Smooth muscle cell (in vitro differentiated cells): ENCODE data around the gene BMPR1B. TPM values are rescaled to one million over a fixed set of nuclear protein-coding genes. Genes with fewer than 3 reads are reported as not detected.

Experiments
- DNase-seq: peaks from one replicate; lab custom pipeline; 2025; ENCODE audit not compliant: unreplicated experiment; lab: John Stamatoyannopoulos, UW
- H2AFZ ChIP-seq: fragments of 200-600 bp; sonication (generic); 2 replicates; pipeline ENCODE4 v1.6.0; 2016; ENCODE audit warnings: antibody characterized with exemption, low read depth, mild to moderate bottlenecking
- H3F3A ChIP-seq: fragments of 200-600 bp; sonication (generic); 2 replicates; pipeline ENCODE4 v1.6.0; 2017; ENCODE audit warnings: antibody characterized with exemption, low read depth
- H3K27ac ChIP-seq: fragments of 200-600 bp; sonication (generic); 2 replicates; pipeline ENCODE4 v1.5.1; 2016; ENCODE audit warnings: low read depth, mild to moderate bottlenecking
- H3K27me3 ChIP-seq: fragments of 200-600 bp; sonication (generic); 2 replicates; pipeline ENCODE4 v1.6.1; 2016; ENCODE audit warnings: low read depth, mild to moderate bottlenecking
- H3K36me3 ChIP-seq: fragments of 200-600 bp; sonication (generic); 2 replicates; pipeline ENCODE4 v1.5.1; 2016; ENCODE audit warnings: low read depth
- H3K4me1 ChIP-seq: fragments of 200-600 bp; sonication (generic); 2 replicates; pipeline ENCODE4 v1.5.1; 2016; ENCODE audit warnings: low read depth
- H3K4me2 ChIP-seq: fragments of 200-600 bp; sonication (generic); 2 replicates; pipeline ENCODE4 v1.6.0; 2016; ENCODE audit warnings: mild to moderate bottlenecking
- H3K4me3 ChIP-seq: fragments of 200-600 bp; sonication (generic); 2 replicates; pipeline ENCODE4 v1.5.1; 2016; ENCODE audit warnings: mild to moderate bottlenecking
- H3K79me2 ChIP-seq: fragments of 200-600 bp; sonication (generic); 2 replicates; pipeline ENCODE4 v1.6.0; 2016; ENCODE audit warnings: low read depth, mild to moderate bottlenecking
- H3K9ac ChIP-seq: fragments of 200-600 bp; sonication (generic); 2 replicates; pipeline ENCODE4 v1.6.0; 2016; ENCODE audit warnings: low read depth
- H3K9me3 ChIP-seq: fragments of 200-600 bp; sonication (generic); replicated peaks from 2 replicates; pipeline ENCODE4 v1.5.1; 2016; ENCODE audit warnings: low read depth
- H4K20me1 ChIP-seq: fragments of 200-600 bp; sonication (generic); 2 replicates; pipeline ENCODE4 v1.6.0; 2016; ENCODE audit warnings: low read depth
- CTCF ChIP-seq: fragments of 200-600 bp; sonication (generic); IDR thresholded peaks from 2 replicates; pipeline ENCODE4 v1.5.1; 2017; ENCODE audit warnings: borderline replicate concordance, mild to moderate bottlenecking, antibody characterized with exemption; ENCODE audit not compliant: insufficient read depth, poor library complexity, severe bottlenecking
- WGBS: methylation state at CpG from one replicate; pipeline ENCODE4 v1.1.7; 2016; ENCODE audit warnings: low lambda C conversion rate; 5-methylcytosine and 5-hydroxymethylcytosine counted together
- polyA plus RNA-seq: library from polyadenylated mRNA; unstranded; fragments of >200 nt; fragmentation: Nextera tagmentation; extraction: Ambion mirVana; gene quantifications from 2 replicates; pipeline ENCODE4 v1.2.1, GENCODE V29; 2016
- total RNA-seq: library from RNA; depleted of rRNA; stranded (reverse); fragments of >200 nt; gene quantifications from 2 replicates; pipeline ENCODE4 v1.2.3, GENCODE V29; 2014

The BMPR1B gene
- total and polyA plus RNA-seq, 2 experiments from 2014 or later = 0.03 to 1.2 TPM

DNA sequence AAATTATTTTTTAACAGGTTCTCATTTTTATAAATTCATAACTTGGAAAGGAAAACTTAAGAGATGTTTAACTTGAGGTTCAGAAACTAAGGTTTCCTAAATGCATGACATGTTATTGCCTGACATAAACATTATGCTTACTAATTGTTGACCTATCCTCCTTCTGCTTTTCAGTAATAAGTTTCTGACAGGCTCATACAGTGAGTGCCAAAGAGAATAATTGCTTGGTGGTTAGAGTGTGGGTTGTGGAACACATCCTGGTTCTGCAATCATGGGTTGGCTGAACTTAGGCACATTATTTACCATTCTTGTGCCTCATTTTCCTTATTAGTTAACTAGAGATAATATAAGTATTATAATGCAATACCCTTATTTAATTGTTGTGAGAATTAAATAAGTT lies 56.5 kb downstream of the BMPR1B start:
- Histone ChIP-seq H3K27ac (no peak overlapping the region), H3K79me2 (no peaks in the 10 kb centered on the region), H3F3A (no peaks in the 10 kb centered on the region), H2AFZ (no peak overlapping the region), H3K4me2 (no peak overlapping the region), H3K27me3 (peaks cover 38% of the 10 kb centered on the region), H3K36me3 (no peaks in the 10 kb centered on the region), H3K4me3 (no peak overlapping the region), H3K9ac (no peak overlapping the region), H3K9me3 (no peaks in the 10 kb centered on the region), H4K20me1 (no peaks in the 10 kb centered on the region), H3K4me1 (no peaks in the 10 kb centered on the region)
- no peak for DNase-seq
- TF ChIP-seq CTCF = no peak

GRCh38 chr4:94819371-94820168 lies 61.8 kb downstream of the BMPR1B start:
- no peak overlapping the region for H3K4me3 ChIP-seq
- no peaks in the 10 kb centered on the region for H3K9me3 ChIP-seq
- no peaks in the 10 kb centered on the region for H3K79me2 ChIP-seq
- H3K27ac ChIP-seq = no peak overlapping the region
- no peaks in the 10 kb centered on the region for H3K4me1 ChIP-seq
- no peak overlapping the region for H3K9ac ChIP-seq
- H4K20me1 ChIP-seq = no peaks in the 10 kb centered on the region
- H3F3A ChIP-seq = no peaks in the 10 kb centered on the region
- peaks cover 30% of the 10 kb centered on the region for H3K27me3 ChIP-seq
- no peak for TF ChIP-seq CTCF
- DNase-seq = no peak
- H3K4me2 ChIP-seq = no peak overlapping the region
- no peak overlapping the region for H2AFZ ChIP-seq
- H3K36me3 ChIP-seq = no peaks in the 10 kb centered on the region
- WGBS = 70% methylated on average over 4 of the region's 4 CpGs

DNA sequence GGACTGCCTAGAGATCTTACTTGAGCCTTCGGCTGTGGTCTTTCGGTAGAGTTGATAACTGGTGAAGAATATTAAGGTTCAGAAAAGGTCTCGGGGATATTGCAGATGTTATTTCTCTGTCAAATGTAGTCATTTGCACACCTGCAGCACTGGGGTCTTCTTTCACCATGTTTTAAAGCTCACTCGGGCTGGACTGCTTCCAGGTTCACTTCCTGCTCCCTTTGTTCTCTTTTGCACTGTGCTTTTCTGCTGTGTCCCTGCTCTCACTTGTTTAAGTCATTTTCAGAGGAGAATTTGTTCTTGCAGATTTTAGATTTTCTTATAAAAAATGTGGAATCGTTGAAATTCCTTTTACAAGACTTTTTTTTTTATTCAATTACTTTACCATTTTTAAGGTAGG lies 68.5 kb downstream of the BMPR1B start:
- H3F3A ChIP-seq = no peaks in the 10 kb centered on the region
- H3K79me2 ChIP-seq = no peaks in the 10 kb centered on the region
- H2AFZ ChIP-seq = no peak overlapping the region
- no peaks in the 10 kb centered on the region for H4K20me1 ChIP-seq
- no peak for TF ChIP-seq CTCF
- 66% methylated on average over 5 of the region's 5 CpGs for WGBS
- no peaks in the 10 kb centered on the region for H3K9me3 ChIP-seq
- H3K27me3 ChIP-seq = peaks cover 22% of the 10 kb centered on the region
- H3K9ac ChIP-seq = no peak overlapping the region
- H3K27ac ChIP-seq = no peak overlapping the region
- DNase-seq = no peak
- H3K4me1 ChIP-seq = no peaks in the 10 kb centered on the region
- H3K36me3 ChIP-seq = no peaks in the 10 kb centered on the region
- H3K4me2 ChIP-seq = no peak overlapping the region
- H3K4me3 ChIP-seq = no peak overlapping the region

GRCh38 chr4:94827481-94828110 lies 69.8 kb downstream of the BMPR1B start:
- peak overlapping the region; percentile 19 for H3K4me3 ChIP-seq
- H4K20me1 ChIP-seq = no peaks in the 10 kb centered on the region
- no peaks in the 10 kb centered on the region for H3K4me1 ChIP-seq
- DNase-seq = no peak
- peak overlapping the region; percentile 45 for H3K9ac ChIP-seq
- H3K27me3 ChIP-seq = peaks cover 21% of the 10 kb centered on the region
- no peaks in the 10 kb centered on the region for H3K79me2 ChIP-seq
- H3F3A ChIP-seq = no peaks in the 10 kb centered on the region
- H3K36me3 ChIP-seq = no peaks in the 10 kb centered on the region
- H3K9me3 ChIP-seq = no peaks in the 10 kb centered on the region
- H3K4me2 ChIP-seq = peak overlapping the region; percentile 81
- TF ChIP-seq CTCF = no peak
- peak overlapping the region; percentile 74 for H3K27ac ChIP-seq
- H2AFZ ChIP-seq = no peak overlapping the region
- 24% methylated on average over 5 of the region's 5 CpGs for WGBS
